Fibroblast of the aortic adventitia (primary cell): ENCODE results near the gene STXBP1. TPM values are rescaled to one million over a fixed set of nuclear protein-coding genes. Genes with fewer than 3 reads are reported as not detected.

Source experiments
- DNase-seq: peaks from one replicate; pipeline ENCODE4 v3.0.0-alpha.2; 2010; ENCODE audit warnings: low read depth
- H3K4me3 ChIP-seq: 2 replicates; pipeline ENCODE4 v1.5.1; 2011; ENCODE audit warnings: low read depth, mild to moderate bottlenecking, control low read depth, low read length, moderate library complexity
- CTCF ChIP-seq: IDR thresholded peaks from 2 replicates; pipeline ENCODE4 v1.5.1; 2011; ENCODE audit warnings: mild to moderate bottlenecking, low read length, control low read depth, inconsistent platforms; ENCODE audit not compliant: insufficient read depth
- total RNA-seq: library from RNA; depleted of rRNA; stranded (reverse); fragments of >200 nt; gene quantifications from 2 replicates; pipeline ENCODE4 v1.2.3, GENCODE V29; 2012; ENCODE audit warnings: low replicate concordance

Gene STXBP1
- total RNA-seq, 1 donor: 25.5 TPM

GRCh38 chr9:127700140-127700539, 88.1 kb downstream of the STXBP1 start:
- no peak for TF ChIP-seq CTCF
- no peak for DNase-seq
- no peak overlapping the region for H3K4me3 ChIP-seq

- no peak for TF ChIP-seq CTCF
- DNase-seq: no peak
- no peak overlapping the region for H3K4me3 ChIP-seq
Observed at GRCh38 chr9:127700594-127701255, 88.6 kb downstream of the STXBP1 start.

- DNase-seq: no peak
- no peak overlapping the region for H3K4me3 ChIP-seq
- TF ChIP-seq CTCF: no peak
Observed at GRCh38 chr9:127703289-127703946, 91.3 kb downstream of the STXBP1 start.

- DNase-seq: no peak
- H3K4me3 ChIP-seq: no peak overlapping the region
- TF ChIP-seq CTCF: no peak
Observed at GRCh38 chr9:127705577-127706379, 93.7 kb downstream of the STXBP1 start.

- DNase-seq: no peak
- no peak within 1 kb of the TSS for H3K4me3 ChIP-seq
- TF ChIP-seq CTCF: no peak
Observed at GRCh38 chr9:127706836-127707241, 94.8 kb downstream of the STXBP1 start, which contains the start of gene CFAP157. CFAP157 (plus strand) TSS chr9:127706988; CDS start chr9:127707032, 44 bp downstream.

GRCh38 chr9:127707766-127708165, 95.7 kb downstream of the STXBP1 start:
- TF ChIP-seq CTCF: no peak
- DNase-seq: no peak
- H3K4me3 ChIP-seq: no peak overlapping the region
